ENCODE results near the gene ADAMTSL2. TPM values are rescaled to one million over a fixed set of nuclear protein-coding genes. Genes with fewer than 3 reads are reported as not detected.

Gene ADAMTSL2
- total and polyA plus RNA-seq, 2 of the 13 experiments (the other 11 are each of a cell fraction or from before 2014, with no cell fraction given) = 1.9 to 3.8 TPM

DNA sequence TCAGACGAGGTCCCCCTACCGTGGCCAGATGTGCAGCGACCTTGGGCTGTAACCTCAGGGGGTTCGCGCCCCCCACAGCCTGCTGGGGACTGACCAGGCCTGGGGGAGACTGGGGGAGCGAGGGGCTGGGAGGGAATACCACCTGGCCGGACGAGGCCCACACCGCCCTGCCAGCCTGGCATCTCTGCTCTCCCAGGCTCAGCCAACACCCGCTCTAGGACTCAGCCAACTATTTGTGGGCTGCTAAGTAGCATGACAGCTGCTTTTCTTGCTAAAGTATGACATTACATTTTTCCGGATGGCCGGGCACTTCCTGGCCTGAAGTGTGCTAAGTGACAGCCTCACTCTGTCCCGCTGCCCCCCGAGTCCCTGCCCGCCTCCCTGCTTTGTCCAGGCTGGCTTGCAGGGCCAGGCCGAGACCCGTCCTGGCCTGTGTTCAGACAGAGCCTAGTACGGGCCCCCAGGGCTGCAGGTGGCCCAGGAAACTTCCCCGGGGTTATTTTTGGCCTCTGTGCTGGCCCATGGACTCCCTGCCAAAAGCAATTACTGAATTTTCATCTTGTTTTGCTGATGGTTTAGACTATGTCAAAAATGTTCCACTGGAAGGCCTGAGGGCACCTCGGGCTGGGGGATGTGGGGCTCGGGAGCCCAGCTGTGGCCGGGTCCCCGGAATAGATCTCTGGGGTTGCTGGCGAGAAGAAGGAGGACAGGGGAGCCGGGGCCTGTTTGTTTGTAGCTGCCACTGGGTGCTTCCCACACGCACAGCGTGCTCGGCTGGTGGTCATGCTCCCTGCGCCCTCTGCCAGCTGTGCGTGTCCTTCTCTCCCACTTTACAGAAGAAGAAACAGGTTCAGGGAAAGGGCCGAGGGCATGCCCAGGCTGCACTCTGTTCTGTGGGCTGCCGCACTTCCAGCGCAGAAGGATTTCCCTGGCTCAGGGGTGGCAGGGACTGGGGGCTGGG lies 42.2 kb upstream of the ADAMTSL2 start:
- in situ Hi-C loops (cut with HindIII; ENCODE audit: extremely low pct_ligation_motif_present, low pct_unique_long_range_greater_than_20kb) = no loop called here
- 17% methylated on average over 18 of the region's 33 CpGs for WGBS (ENCODE audit: low lambda C conversion rate)
- H3K27ac ChIP-seq (ENCODE audit: extremely low read length, insufficient read depth, low read length) = no peak overlapping the region
- no peaks in the 10 kb centered on the region for H3K9me3 ChIP-seq (ENCODE audit: low read length)
- no peak for FAIRE-seq
- H3K4me1 ChIP-seq (ENCODE audit: insufficient read depth, low read length) = peaks cover 78% of the 10 kb centered on the region
- no peak overlapping the region for H3K4me3 ChIP-seq (replicated peaks in 1 of 3; ENCODE audit: insufficient read depth in 1 of 3, low read depth in 2 of 3, low read length in 3 of 3)
- intact Hi-C loops (cut with micrococcal nuclease; ENCODE audit: unreplicated experiment) = no loop called here
- peaks cover 15 to 74% of the 10 kb centered on the region in 2 experiments for H3K27me3 ChIP-seq (ENCODE audit: control insufficient read depth in 1 of 2, insufficient read depth in 2 of 2, low read length in 2 of 2)
- no peaks in the 10 kb centered on the region for H3K36me3 ChIP-seq (replicated peaks in 1 of 2; ENCODE audit: control insufficient read depth in 1 of 2, insufficient read depth in 2 of 2, low read length in 2 of 2)
- H4K20me1 ChIP-seq (ENCODE audit: insufficient read depth, low read length) = no peaks in the 10 kb centered on the region
- no peak overlapping the region for H3K9ac ChIP-seq (ENCODE audit: insufficient read depth, low read depth, low read length)
- no peaks in the 10 kb centered on the region for H3K79me2 ChIP-seq (ENCODE audit: insufficient read depth, low read length)
- H3K4me2 ChIP-seq (ENCODE audit: low read depth, low read length) = no peak overlapping the region
- CTCF ChIA-PET (ENCODE audit: low intra/inter-chr PET ratio, low total read pairs) = no interaction called here
- DNase-seq (ENCODE audit: low spot score) = no peak
- no peak overlapping the region for H2AFZ ChIP-seq (ENCODE audit: low read length)
- POLR2A ChIA-PET = interaction anchor here (0.7 kb wide), 1 partner anchor 93 kb away, joined by 3 read pairs; no protein-coding TSS in a partner anchor
- no peak for ATAC-seq
- no TSS peak for BruUV-seq (replicated peaks)
- TF ChIP-seq, protein P1, sequence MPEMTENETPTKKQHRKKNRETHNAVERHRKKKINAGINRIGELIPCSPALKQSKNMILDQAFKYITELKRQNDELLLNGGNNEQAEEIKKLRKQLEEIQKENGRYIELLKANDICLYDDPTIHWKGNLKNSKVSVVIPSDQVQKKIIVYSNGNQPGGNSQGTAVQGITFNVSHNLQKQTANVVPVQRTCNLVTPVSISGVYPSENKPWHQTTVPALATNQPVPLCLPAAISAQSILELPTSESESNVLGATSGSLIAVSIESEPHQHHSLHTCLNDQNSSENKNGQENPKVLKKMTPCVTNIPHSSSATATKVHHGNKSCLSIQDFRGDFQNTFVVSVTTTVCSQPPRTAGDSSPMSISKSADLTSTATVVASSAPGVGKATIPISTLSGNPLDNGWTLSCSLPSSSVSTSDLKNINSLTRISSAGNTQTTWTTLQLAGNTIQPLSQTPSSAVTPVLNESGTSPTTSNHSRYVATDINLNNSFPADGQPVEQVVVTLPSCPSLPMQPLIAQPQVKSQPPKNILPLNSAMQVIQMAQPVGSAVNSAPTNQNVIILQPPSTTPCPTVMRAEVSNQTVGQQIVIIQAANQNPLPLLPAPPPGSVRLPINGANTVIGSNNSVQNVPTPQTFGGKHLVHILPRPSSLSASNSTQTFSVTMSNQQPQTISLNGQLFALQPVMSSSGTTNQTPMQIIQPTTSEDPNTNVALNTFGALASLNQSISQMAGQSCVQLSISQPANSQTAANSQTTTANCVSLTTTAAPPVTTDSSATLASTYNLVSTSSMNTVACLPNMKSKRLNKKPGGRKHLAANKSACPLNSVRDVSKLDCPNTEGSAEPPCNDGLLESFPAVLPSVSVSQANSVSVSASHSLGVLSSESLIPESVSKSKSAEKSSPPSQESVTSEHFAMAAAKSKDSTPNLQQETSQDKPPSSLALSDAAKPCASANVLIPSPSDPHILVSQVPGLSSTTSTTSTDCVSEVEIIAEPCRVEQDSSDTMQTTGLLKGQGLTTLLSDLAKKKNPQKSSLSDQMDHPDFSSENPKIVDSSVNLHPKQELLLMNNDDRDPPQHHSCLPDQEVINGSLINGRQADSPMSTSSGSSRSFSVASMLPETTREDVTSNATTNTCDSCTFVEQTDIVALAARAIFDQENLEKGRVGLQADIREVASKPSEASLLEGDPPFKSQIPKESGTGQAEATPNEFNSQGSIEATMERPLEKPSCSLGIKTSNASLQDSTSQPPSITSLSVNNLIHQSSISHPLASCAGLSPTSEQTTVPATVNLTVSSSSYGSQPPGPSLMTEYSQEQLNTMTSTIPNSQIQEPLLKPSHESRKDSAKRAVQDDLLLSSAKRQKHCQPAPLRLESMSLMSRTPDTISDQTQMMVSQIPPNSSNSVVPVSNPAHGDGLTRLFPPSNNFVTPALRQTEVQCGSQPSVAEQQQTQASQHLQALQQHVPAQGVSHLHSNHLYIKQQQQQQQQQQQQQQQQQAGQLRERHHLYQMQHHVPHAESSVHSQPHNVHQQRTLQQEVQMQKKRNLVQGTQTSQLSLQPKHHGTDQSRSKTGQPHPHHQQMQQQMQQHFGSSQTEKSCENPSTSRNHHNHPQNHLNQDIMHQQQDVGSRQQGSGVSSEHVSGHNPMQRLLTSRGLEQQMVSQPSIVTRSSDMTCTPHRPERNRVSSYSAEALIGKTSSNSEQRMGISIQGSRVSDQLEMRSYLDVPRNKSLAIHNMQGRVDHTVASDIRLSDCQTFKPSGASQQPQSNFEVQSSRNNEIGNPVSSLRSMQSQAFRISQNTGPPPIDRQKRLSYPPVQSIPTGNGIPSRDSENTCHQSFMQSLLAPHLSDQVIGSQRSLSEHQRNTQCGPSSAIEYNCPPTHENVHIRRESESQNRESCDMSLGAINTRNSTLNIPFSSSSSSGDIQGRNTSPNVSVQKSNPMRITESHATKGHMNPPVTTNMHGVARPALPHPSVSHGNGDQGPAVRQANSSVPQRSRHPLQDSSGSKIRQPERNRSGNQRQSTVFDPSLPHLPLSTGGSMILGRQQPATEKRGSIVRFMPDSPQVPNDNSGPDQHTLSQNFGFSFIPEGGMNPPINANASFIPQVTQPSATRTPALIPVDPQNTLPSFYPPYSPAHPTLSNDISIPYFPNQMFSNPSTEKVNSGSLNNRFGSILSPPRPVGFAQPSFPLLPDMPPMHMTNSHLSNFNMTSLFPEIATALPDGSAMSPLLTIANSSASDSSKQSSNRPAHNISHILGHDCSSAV (CRISPR knock-in tag; IDR thresholded peaks at IDR 0.05; ENCODE audit: borderline replicate concordance) = no peak
- TF ChIP-seq HOXA7 (CRISPR knock-in tag; IDR thresholded peaks at IDR 0.05) (no peak), ZNF235 (CRISPR knock-in tag; IDR thresholded peaks at IDR 0.05; ENCODE audit: borderline replicate concordance) (no peak)
- TF ChIP-seq, protein P2, sequence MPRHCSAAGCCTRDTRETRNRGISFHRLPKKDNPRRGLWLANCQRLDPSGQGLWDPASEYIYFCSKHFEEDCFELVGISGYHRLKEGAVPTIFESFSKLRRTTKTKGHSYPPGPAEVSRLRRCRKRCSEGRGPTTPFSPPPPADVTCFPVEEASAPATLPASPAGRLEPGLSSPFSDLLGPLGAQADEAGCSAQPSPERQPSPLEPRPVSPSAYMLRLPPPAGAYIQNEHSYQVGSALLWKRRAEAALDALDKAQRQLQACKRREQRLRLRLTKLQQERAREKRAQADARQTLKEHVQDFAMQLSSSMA (CRISPR knock-in tag; IDR thresholded peaks at IDR 0.05) = no peak
- TF ChIP-seq, protein P3, sequence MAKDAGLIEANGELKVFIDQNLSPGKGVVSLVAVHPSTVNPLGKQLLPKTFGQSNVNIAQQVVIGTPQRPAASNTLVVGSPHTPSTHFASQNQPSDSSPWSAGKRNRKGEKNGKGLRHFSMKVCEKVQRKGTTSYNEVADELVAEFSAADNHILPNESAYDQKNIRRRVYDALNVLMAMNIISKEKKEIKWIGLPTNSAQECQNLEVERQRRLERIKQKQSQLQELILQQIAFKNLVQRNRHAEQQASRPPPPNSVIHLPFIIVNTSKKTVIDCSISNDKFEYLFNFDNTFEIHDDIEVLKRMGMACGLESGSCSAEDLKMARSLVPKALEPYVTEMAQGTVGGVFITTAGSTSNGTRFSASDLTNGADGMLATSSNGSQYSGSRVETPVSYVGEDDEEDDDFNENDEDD (CRISPR knock-in tag; IDR thresholded peaks at IDR 0.05; ENCODE audit: borderline replicate concordance) = no peak
